Neural progenitor cell (in vitro differentiated cells): ENCODE results near the gene MKNK1. TPM values are rescaled to one million over a fixed set of nuclear protein-coding genes. Genes with fewer than 3 reads are reported as not detected.

Experiments used
- DNase-seq: peaks from one replicate; pipeline ENCODE4 v3.0.0-alpha.2; 2016; ENCODE audit warnings: low spot score
- H2AFZ ChIP-seq: fragments of 200-600 bp; sonication (generic); replicated peaks from 2 replicates; pipeline ENCODE4 v1.6.1; 2016; ENCODE audit warnings: antibody characterized with exemption
- H3F3A ChIP-seq: fragments of 200-600 bp; sonication (generic); 2 replicates; pipeline ENCODE4 v1.6.1; 2016; ENCODE audit warnings: antibody characterized with exemption, low read depth
- H3K27ac ChIP-seq: fragments of 200-600 bp; sonication (generic); 2 replicates; pipeline ENCODE4 v1.5.1; 2016; ENCODE audit warnings: mild to moderate bottlenecking
- H3K27me3 ChIP-seq: fragments of 200-600 bp; sonication (generic); 2 replicates; pipeline ENCODE4 v1.6.1; 2016; ENCODE audit warnings: mild to moderate bottlenecking, moderate library complexity
- H3K36me3 ChIP-seq: fragments of 200-600 bp; sonication (generic); 2 replicates; pipeline ENCODE4 v1.5.1; 2016
- H3K4me1 ChIP-seq: fragments of 200-600 bp; sonication (generic); 2 replicates; pipeline ENCODE4 v1.6.1; 2016; ENCODE audit warnings: mixed run types
- H3K4me2 ChIP-seq: fragments of 200-600 bp; sonication (generic); 2 replicates; pipeline ENCODE4 v1.6.1; 2016
- H3K4me3 ChIP-seq: fragments of 200-600 bp; sonication (generic); 2 replicates; pipeline ENCODE4 v1.5.1; 2016
- H3K79me2 ChIP-seq: fragments of 200-600 bp; sonication (generic); 2 replicates; pipeline ENCODE4 v1.6.1; 2016; ENCODE audit warnings: low read depth
- H3K9ac ChIP-seq: fragments of 200-600 bp; sonication (generic); 2 replicates; pipeline ENCODE4 v1.6.1; 2016
- H3K9me3 ChIP-seq: fragments of 200-600 bp; sonication (generic); 2 replicates; pipeline ENCODE4 v1.5.1; 2016; ENCODE audit warnings: low read depth
- H4K20me1 ChIP-seq: fragments of 200-600 bp; sonication (generic); 2 replicates; pipeline ENCODE4 v1.6.1; 2016; ENCODE audit warnings: low read depth
- H3K27ac Mint-ChIP-seq: 3 replicates; pipeline ENCODE4 v1.8.0; 2021; ENCODE audit warnings: mixed read lengths
- H3K27me3 Mint-ChIP-seq: 2 replicates; pipeline ENCODE4 v1.8.0; 2022; ENCODE audit warnings: low read depth, mild to moderate bottlenecking, inconsistent platforms, moderate library complexity, mixed read lengths; ENCODE audit not compliant: insufficient read depth
- H3K36me3 Mint-ChIP-seq: 3 replicates; pipeline ENCODE4 v1.8.0; 2021; ENCODE audit warnings: mixed read lengths
- H3K4me1 Mint-ChIP-seq: 3 replicates; pipeline ENCODE4 v1.8.0; 2021; ENCODE audit warnings: mixed read lengths
- H3K4me3 Mint-ChIP-seq: 3 replicates; pipeline ENCODE4 v1.8.0; 2021; ENCODE audit warnings: mild to moderate bottlenecking, moderate library complexity, mixed read lengths
- H3K9me3 Mint-ChIP-seq: 3 replicates; pipeline ENCODE4 v1.8.0; 2020; ENCODE audit warnings: mixed read lengths
- EZH2 ChIP-seq: fragments of 200-600 bp; sonication (generic); IDR thresholded peaks from 2 replicates; pipeline ENCODE4 v1.6.1; 2017; ENCODE audit warnings: antibody characterized with exemption, mild to moderate bottlenecking, moderate library complexity
- EZH2phosphoT487 ChIP-seq: fragments of 200-600 bp; sonication (generic); IDR thresholded peaks from 2 replicates; pipeline ENCODE4 v1.6.1; 2017; ENCODE audit warnings: antibody characterized with exemption
- total RNA-seq: library from RNA; depleted of rRNA; stranded (reverse); fragments of >200 nt; gene quantifications from 2 replicates; pipeline ENCODE4 v1.2.3, GENCODE V29; 2015; ENCODE audit warnings: low replicate concordance
- TF ChIP-seq, protein P1 (sequence below): fragments of 200-600 bp; sonication (generic); IDR thresholded peaks from 2 replicates; pipeline ENCODE4 v1.5.1; 2017; ENCODE audit warnings: antibody characterized with exemption, mild to moderate bottlenecking

MKNK1 gene
- total RNA-seq, 1 donor from 2014 or later: 10.5 TPM

DNA sequence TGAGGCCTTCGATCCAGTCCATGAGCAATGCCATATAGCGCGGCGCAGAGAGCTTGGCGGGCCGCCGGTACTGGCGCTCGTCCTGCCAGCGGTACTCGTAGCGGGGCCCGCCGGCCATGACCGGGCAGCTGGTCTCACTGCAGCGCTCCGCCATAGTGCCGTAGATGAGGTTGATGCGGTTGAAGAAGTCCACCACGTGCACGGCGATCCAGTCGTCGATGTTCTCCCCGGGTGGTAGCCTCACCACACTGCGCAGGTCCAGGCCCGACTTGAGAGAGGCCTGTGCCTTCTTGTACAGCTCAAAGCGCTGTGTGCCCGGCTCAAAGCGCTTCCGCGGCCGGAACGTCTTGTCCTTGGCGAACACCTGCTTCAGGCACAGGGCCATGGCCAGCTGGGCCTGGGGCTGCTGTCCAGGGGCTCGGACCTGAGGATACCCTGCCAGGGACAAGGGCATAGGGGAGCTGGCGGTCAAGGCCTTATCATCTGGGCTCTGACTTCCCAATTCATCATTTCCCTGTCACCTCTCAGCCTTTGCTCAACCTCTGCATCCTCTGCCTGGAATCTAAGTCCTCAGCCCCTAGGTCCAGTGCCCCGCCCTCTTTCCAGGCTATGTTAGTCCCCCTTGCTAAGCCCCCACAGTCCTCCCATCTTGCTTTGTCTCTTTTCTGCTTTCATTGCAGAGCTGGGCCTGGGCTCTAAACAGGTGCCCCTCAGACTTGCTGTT is 9.0 kb upstream of the MKNK1 start:
- H3K9me3 ChIP-seq: no peaks in the 10 kb centered on the region
- H3K4me3 ChIP-seq: peak overlapping the region; percentile 17
- H3K36me3 Mint-ChIP-seq: peaks cover 2% of the 10 kb centered on the region
- H3F3A ChIP-seq: peaks cover 30% of the 10 kb centered on the region
- H3K27me3 Mint-ChIP-seq: peaks cover 11% of the 10 kb centered on the region
- peaks cover 28% of the 10 kb centered on the region for H3K4me1 ChIP-seq
- no peaks in the 10 kb centered on the region for H4K20me1 ChIP-seq
- H2AFZ ChIP-seq: peak overlapping the region; percentile 37
- TF ChIP-seq EZH2 (no peak), EZH2phosphoT487 (no peak)
- TF ChIP-seq, protein P1, sequence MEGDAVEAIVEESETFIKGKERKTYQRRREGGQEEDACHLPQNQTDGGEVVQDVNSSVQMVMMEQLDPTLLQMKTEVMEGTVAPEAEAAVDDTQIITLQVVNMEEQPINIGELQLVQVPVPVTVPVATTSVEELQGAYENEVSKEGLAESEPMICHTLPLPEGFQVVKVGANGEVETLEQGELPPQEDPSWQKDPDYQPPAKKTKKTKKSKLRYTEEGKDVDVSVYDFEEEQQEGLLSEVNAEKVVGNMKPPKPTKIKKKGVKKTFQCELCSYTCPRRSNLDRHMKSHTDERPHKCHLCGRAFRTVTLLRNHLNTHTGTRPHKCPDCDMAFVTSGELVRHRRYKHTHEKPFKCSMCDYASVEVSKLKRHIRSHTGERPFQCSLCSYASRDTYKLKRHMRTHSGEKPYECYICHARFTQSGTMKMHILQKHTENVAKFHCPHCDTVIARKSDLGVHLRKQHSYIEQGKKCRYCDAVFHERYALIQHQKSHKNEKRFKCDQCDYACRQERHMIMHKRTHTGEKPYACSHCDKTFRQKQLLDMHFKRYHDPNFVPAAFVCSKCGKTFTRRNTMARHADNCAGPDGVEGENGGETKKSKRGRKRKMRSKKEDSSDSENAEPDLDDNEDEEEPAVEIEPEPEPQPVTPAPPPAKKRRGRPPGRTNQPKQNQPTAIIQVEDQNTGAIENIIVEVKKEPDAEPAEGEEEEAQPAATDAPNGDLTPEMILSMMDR: no peak
- H3K4me3 Mint-ChIP-seq: peak overlapping the region; percentile 63
- peak overlapping the region; percentile 71 for H3K4me2 ChIP-seq
- no peaks in the 10 kb centered on the region for H3K9me3 Mint-ChIP-seq
- H3K27me3 ChIP-seq: peaks cover 15% of the 10 kb centered on the region
- H3K27ac Mint-ChIP-seq: peak overlapping the region; percentile 92
- H3K27ac ChIP-seq: peak overlapping the region; percentile 17
- peaks cover 23% of the 10 kb centered on the region for H3K4me1 Mint-ChIP-seq
- DNase-seq: peak; percentile 77
- H3K79me2 ChIP-seq: no peaks in the 10 kb centered on the region
- H3K9ac ChIP-seq: no peak overlapping the region
- no peaks in the 10 kb centered on the region for H3K36me3 ChIP-seq

DNA sequence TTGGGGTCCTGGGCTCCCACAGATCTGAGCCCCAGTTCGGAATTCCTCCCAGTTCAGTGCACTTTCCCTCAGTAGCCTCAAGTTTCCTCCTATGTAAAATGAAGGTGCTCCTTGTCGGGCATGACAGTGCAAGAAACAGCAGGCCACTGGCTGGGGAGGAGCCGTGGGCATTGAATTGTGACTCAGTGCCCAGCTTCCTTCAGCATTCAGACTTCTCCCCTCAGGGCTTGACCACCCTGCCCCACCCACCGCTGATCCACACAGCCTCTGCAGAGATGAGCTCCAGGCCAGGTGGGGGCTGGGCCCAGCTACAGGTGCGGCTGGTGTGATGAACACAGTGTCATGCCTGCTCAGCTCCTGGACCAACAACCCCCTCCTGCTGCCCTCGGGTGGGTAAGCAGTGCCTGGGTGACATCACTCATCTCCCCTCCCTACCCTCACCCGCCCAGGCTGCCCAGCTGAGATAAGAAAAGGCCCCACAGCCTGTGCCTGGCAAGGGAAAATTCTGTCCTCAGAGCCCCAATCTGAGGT is 7.7 kb upstream of the MKNK1 start:
- H3K4me2 ChIP-seq: no peak overlapping the region

DNA sequence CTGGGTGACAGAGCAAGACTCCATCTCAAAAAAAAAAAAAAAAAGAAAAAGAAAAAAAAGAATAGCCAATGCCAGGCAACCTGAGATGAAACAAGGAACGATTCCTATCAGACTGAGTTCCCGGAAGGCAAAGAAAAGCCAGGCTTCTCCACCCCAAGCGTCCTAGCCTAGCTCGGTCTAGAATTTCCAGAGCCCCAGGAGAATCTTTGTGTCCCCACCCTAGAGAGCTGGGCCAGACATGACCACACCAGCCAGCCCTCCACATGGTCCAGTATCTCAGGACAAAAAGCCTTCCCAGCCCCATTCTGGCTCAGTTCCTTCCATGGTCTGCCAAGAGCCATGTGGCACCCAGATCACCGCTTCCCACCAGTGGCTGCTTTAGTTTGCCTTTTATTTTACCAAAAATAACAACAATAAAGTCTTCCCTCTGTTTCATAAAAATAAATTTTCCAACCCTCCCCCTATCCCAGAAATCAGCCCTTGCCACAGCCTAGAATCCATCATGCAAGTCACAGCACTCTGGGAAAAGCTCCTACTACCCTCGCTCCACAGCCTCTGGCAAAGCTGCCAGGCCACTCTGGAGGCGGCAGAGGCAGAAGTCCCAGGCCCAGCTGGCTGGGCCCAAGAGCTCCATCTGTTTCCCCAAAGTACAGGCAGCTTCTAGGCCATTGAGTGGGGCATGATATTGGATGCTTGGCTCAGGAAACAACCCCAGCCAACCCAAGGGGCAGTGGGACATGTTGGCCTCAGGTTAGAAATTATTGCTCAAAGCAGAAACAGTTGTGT is 3.5 kb upstream of the MKNK1 start:
- TF ChIP-seq, protein P1: no peak
- TF ChIP-seq EZH2 (no peak), EZH2phosphoT487 (no peak)
- no peak overlapping the region for H3K4me3 ChIP-seq
- no peak overlapping the region for H3K9ac ChIP-seq
- peaks cover 19% of the 10 kb centered on the region for H3K4me1 Mint-ChIP-seq
- H4K20me1 ChIP-seq: no peaks in the 10 kb centered on the region
- H3K9me3 ChIP-seq: no peaks in the 10 kb centered on the region
- no peak overlapping the region for H3K27ac ChIP-seq
- peak overlapping the region; percentile 28 for H3K27ac Mint-ChIP-seq
- H3K79me2 ChIP-seq: no peaks in the 10 kb centered on the region
- no peak overlapping the region for H3K4me2 ChIP-seq
- no peaks in the 10 kb centered on the region for H3K27me3 ChIP-seq
- H3K36me3 ChIP-seq: no peaks in the 10 kb centered on the region
- no peaks in the 10 kb centered on the region for H3K9me3 Mint-ChIP-seq
- H3F3A ChIP-seq: peaks cover 13% of the 10 kb centered on the region
- H3K4me3 Mint-ChIP-seq: no peak overlapping the region
- peaks cover 13% of the 10 kb centered on the region for H3K4me1 ChIP-seq
- peaks cover 2% of the 10 kb centered on the region for H3K36me3 Mint-ChIP-seq
- H3K27me3 Mint-ChIP-seq: peaks cover 16% of the 10 kb centered on the region
- no peak overlapping the region for H2AFZ ChIP-seq
- no peak for DNase-seq

More for the DNA sequence above, 7.7 kb upstream of the MKNK1 start:
- DNase-seq: no peak
- no peak overlapping the region for H3K4me3 ChIP-seq
- H3K4me1 Mint-ChIP-seq: peaks cover 15% of the 10 kb centered on the region
- H3K27me3 Mint-ChIP-seq: peaks cover 12% of the 10 kb centered on the region
- H3K27ac ChIP-seq: no peak overlapping the region
- no peak overlapping the region for H3K27ac Mint-ChIP-seq
- H3K9ac ChIP-seq: no peak overlapping the region
- no peaks in the 10 kb centered on the region for H3K9me3 ChIP-seq
- no peaks in the 10 kb centered on the region for H3K9me3 Mint-ChIP-seq
- H4K20me1 ChIP-seq: no peaks in the 10 kb centered on the region
- H2AFZ ChIP-seq: no peak overlapping the region
- H3K4me3 Mint-ChIP-seq: no peak overlapping the region
- no peaks in the 10 kb centered on the region for H3K36me3 ChIP-seq
- H3K36me3 Mint-ChIP-seq: peaks cover 2% of the 10 kb centered on the region
- H3K4me1 ChIP-seq: peaks cover 25% of the 10 kb centered on the region
- TF ChIP-seq EZH2 (no peak), EZH2phosphoT487 (no peak)
- TF ChIP-seq, protein P1: no peak
- H3F3A ChIP-seq: peaks cover 27% of the 10 kb centered on the region
- no peaks in the 10 kb centered on the region for H3K79me2 ChIP-seq
- peaks cover 2% of the 10 kb centered on the region for H3K27me3 ChIP-seq
